HepG2 (cell line): ENCODE data around the gene CD2AP. TPM values are rescaled to one million over a fixed set of nuclear protein-coding genes. Genes with fewer than 3 reads are reported as not detected.

Source experiments
- ARNT2 ChIP-seq: sonication (generic); formaldehyde crosslinking; IDR thresholded peaks from 2 replicates; pipeline ENCODE4 v1.8.0; 2022; ENCODE audit warnings: mild to moderate bottlenecking, low read depth, missing genetic modification reagents, moderate library complexity
- CENPT ChIP-seq: sonication (generic); formaldehyde crosslinking; IDR thresholded peaks from 2 replicates; pipeline ENCODE4 v1.8.0; 2022; ENCODE audit warnings: low read depth, mild to moderate bottlenecking, moderate library complexity, missing genetic modification reagents
- FOXP4 ChIP-seq: sonication (generic); formaldehyde crosslinking; IDR thresholded peaks from 2 replicates; pipeline ENCODE4 v1.4.0; 2020; ENCODE audit warnings: missing genetic modification reagents
- HIC2 ChIP-seq: sonication (generic); formaldehyde crosslinking; IDR thresholded peaks from 2 replicates; pipeline ENCODE4 v1.9.0; 2022; ENCODE audit warnings: low read depth, missing genetic modification reagents
- RELA ChIP-seq: sonication (generic); formaldehyde crosslinking; IDR thresholded peaks from 2 replicates; pipeline ENCODE4 v1.4.0; 2020; ENCODE audit warnings: missing genetic modification reagents
- RFXAP ChIP-seq: sonication (generic); formaldehyde crosslinking; IDR thresholded peaks from 2 replicates; pipeline ENCODE4 v1.4.0; 2020; ENCODE audit warnings: missing genetic modification reagents, borderline replicate concordance
- ZNF335 ChIP-seq: sonication (generic); formaldehyde crosslinking; IDR thresholded peaks from 2 replicates; pipeline ENCODE4 v1.4.0; 2020; ENCODE audit warnings: missing genetic modification reagents
- ZNF441 ChIP-seq: sonication (generic); formaldehyde crosslinking; IDR thresholded peaks from 2 replicates; pipeline ENCODE4 v1.7.0; 2021; ENCODE audit warnings: missing genetic modification reagents, borderline replicate concordance
- ZNF678 ChIP-seq: sonication (generic); formaldehyde crosslinking; IDR thresholded peaks from 2 replicates; pipeline ENCODE4 v1.4.0; 2020; ENCODE audit warnings: mild to moderate bottlenecking, missing genetic modification reagents
- polyA plus RNA-seq, 8 experiments: library from polyadenylated mRNA; depleted of rRNA in 3 of 8; stranded (reverse) in 7 of 8; unstranded in 1 of 8; fragments of >200 nt; fragmentation: Illumina TruSeq in 4 of 8; extraction: Trizol in 4 of 8; gene quantifications; 2 replicates each; pipeline versions ENCODE4 v1.2.1 to v1.2.3, GENCODE V29; 2011 to 2016; ENCODE audit warnings: low read depth in 4 of 8, missing spikeins in 1 of 8, mixed read lengths in 1 of 8; ENCODE audit not compliant: insufficient read depth in 1 of 8
- total RNA-seq, 5 experiments: library from RNA; depleted of rRNA; stranded (reverse); fragments of >200 nt; fragmentation: Illumina TruSeq; extraction: Trizol; gene quantifications; 2 replicates each; pipeline ENCODE4 v1.2.3, GENCODE V29; 2016; ENCODE audit warnings: low read depth in 1 of 5
- TF ChIP-seq, protein P1 (sequence below): sonication (generic); formaldehyde crosslinking; IDR thresholded peaks from 2 replicates; pipeline ENCODE4 v1.4.0; 2020; ENCODE audit warnings: missing genetic modification reagents
- TF ChIP-seq, protein P2 (sequence below): sonication (generic); formaldehyde crosslinking; IDR thresholded peaks from 2 replicates; pipeline ENCODE4 v1.4.0; 2020; ENCODE audit warnings: missing genetic modification reagents

Gene CD2AP
- total and polyA plus RNA-seq, 2 of the 13 experiments (the other 11 are each of a cell fraction or from before 2014, with no cell fraction given) = 8.6 to 31.9 TPM

- TF ChIP-seq HIC2 (CRISPR knock-in tag) = no peak
- TF ChIP-seq ARNT2 = no peak
- TF ChIP-seq, protein P1, sequence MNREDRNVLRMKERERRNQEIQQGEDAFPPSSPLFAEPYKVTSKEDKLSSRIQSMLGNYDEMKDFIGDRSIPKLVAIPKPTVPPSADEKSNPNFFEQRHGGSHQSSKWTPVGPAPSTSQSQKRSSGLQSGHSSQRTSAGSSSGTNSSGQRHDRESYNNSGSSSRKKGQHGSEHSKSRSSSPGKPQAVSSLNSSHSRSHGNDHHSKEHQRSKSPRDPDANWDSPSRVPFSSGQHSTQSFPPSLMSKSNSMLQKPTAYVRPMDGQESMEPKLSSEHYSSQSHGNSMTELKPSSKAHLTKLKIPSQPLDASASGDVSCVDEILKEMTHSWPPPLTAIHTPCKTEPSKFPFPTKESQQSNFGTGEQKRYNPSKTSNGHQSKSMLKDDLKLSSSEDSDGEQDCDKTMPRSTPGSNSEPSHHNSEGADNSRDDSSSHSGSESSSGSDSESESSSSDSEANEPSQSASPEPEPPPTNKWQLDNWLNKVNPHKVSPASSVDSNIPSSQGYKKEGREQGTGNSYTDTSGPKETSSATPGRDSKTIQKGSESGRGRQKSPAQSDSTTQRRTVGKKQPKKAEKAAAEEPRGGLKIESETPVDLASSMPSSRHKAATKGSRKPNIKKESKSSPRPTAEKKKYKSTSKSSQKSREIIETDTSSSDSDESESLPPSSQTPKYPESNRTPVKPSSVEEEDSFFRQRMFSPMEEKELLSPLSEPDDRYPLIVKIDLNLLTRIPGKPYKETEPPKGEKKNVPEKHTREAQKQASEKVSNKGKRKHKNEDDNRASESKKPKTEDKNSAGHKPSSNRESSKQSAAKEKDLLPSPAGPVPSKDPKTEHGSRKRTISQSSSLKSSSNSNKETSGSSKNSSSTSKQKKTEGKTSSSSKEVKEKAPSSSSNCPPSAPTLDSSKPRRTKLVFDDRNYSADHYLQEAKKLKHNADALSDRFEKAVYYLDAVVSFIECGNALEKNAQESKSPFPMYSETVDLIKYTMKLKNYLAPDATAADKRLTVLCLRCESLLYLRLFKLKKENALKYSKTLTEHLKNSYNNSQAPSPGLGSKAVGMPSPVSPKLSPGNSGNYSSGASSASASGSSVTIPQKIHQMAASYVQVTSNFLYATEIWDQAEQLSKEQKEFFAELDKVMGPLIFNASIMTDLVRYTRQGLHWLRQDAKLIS (CRISPR knock-in tag) = no peak
- no peak for TF ChIP-seq ZNF678
- TF ChIP-seq RELA = no peak
- TF ChIP-seq ZNF441 (CRISPR knock-in tag) = no peak
- TF ChIP-seq CENPT (CRISPR knock-in tag) = no peak
- no peak for TF ChIP-seq FOXP4 (CRISPR knock-in tag)
- TF ChIP-seq RFXAP (CRISPR knock-in tag) = no peak
- TF ChIP-seq, protein P2, sequence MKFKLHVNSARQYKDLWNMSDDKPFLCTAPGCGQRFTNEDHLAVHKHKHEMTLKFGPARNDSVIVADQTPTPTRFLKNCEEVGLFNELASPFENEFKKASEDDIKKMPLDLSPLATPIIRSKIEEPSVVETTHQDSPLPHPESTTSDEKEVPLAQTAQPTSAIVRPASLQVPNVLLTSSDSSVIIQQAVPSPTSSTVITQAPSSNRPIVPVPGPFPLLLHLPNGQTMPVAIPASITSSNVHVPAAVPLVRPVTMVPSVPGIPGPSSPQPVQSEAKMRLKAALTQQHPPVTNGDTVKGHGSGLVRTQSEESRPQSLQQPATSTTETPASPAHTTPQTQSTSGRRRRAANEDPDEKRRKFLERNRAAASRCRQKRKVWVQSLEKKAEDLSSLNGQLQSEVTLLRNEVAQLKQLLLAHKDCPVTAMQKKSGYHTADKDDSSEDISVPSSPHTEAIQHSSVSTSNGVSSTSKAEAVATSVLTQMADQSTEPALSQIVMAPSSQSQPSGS (CRISPR knock-in tag) = no peak
- no peak for TF ChIP-seq ZNF335 (CRISPR knock-in tag)
These were observed 120.8 kb downstream of the CD2AP start (continued) for GRCh38 chr6:47598367-47598766.
